GM18517 (cell line): Measurements from ENCODE around the gene HGF.
"Not testable (repeated sequence)": the region's sequence is repeated elsewhere in the genome, so short reads cannot be mapped to it uniquely, and the experiment has no call there.

Source experiments
- ATAC-seq: cut with Tn5 transposase; IDR thresholded peaks from one replicate; pipeline ENCODE4 v1.9.1; 2021; ENCODE audit warnings: mild to moderate bottlenecking, moderate library complexity; ENCODE audit not compliant: unreplicated experiment

Gene HGF

GRCh38 chr7:81769891-81770727 lies at the start of gene HGF:
TSS of gene HGF (minus strand) at chr7:81770047. CDS start at chr7:81769971, 76 bp downstream.
- no peak for ATAC-seq

- ATAC-seq = no peak
These were observed 46.5 kb upstream of the HGF start for GRCh38 chr7:81816312-81816711.

DNA sequence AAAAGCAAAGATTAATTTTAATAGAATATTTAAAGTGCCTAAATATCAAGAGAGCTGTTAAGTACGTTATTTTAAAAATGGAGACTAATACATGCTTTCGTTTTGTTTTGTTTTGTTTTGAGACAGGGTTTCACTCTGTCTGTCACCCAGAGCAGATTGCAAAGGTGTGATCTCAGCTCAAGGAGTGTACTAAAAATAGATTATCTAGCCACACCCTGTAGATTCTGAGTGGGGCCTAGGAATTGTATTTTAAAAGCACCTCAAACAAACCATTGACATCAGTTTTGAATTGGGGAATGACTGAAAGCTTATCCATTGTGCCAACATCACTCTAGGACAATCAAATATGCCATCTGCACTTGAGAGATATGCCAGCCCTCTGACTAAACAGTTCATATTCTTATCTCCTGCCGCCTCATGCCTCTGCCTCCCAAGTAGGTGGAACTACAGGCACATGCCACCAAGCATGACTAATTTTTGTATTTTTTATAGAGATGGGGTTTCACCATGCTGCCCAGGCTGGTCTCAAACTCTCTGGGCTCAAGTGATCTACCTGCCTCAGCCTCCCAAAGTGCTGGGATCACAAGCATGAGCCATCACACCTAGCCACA lies 43.1 kb upstream of the HGF start:
- peak; percentile 93 for ATAC-seq

GRCh38 chr7:81811956-81812865 lies 42.4 kb upstream of the HGF start:
- ATAC-seq = peak; percentile 54

DNA sequence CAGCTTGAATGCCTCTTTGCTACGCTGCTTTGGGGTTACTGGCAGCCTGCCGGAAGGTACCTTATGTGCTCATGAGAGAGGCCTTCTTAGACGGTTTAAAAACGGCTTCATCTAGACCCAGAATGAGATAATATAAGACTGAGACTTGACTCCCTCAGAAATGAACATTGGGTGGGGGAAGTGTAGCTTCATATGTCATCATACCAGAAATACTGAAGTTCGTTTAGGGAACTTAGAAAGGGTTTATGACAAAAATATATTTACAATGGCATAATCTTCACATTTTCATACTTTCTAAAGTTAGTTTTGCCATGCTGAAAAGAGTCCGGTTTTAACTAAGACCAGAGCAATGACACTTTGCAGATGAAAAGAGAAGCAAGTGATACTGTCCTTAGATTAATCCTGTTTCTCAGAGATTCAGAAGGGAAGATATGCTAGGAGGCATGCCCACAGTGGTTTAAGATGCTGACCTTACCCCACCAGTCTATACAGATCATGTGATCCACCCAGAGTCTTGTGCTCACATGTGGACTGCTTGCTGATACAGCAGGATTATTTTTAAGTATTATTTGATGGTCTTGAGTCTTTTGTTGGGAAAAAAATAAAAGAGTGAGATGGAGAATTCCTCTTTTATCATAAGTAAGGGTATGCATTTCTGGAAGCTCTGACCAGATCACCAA lies 40.8 kb upstream of the HGF start:
- ATAC-seq = no peak

GRCh38 chr7:81808310-81808709 lies 38.5 kb upstream of the HGF start:
- not testable (repeated sequence) for ATAC-seq

GRCh38 chr7:81803267-81803666 lies 33.4 kb upstream of the HGF start:
- ATAC-seq = no peak

GRCh38 chr7:81802251-81802650 lies 32.4 kb upstream of the HGF start:
- ATAC-seq = no peak

DNA sequence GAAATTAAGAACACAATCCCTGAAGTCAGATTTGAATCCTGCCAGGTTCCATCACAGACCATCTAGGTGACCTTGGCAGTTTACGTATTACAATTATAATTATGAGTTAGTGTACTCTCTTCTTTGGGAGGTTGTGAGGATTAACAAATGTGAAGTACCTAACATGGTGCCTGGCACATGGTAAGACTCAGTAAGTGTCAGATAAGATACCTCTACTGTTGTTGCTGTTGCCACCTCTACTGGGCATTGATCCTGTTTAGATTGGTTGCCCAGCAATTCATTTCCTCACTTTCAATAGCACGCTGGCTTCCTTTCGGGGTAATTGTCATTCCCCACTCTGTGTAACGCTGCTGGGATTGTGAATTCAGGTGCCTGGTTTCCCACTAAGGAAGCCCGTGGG lies 31.7 kb upstream of the HGF start:
- no peak for ATAC-seq

- no peak for ATAC-seq
These were observed 22.0 kb upstream of the HGF start for GRCh38 chr7:81791568-81792518.

DNA sequence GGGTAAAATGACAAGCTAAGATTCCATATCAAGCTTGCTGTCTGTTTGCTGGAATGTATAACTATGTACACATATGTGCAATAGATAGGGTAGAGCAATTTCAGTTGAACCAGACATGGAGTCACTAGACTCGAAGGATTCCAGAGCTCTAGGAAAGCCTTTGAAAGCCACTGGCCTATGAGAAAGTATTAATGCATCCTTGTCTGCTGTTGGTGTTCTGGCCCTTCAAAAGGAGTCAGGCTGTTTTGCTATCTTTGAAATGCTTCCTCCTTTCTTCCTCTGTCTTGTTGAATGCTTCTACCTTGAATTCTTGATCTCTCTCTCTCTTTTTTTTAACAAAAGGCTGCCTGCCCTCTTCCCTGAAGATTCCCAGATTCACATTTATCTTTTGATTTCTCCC lies 20.8 kb upstream of the HGF start:
- ATAC-seq = no peak

GRCh38 chr7:81790120-81790500 lies 20.3 kb upstream of the HGF start:
- ATAC-seq = no peak

DNA sequence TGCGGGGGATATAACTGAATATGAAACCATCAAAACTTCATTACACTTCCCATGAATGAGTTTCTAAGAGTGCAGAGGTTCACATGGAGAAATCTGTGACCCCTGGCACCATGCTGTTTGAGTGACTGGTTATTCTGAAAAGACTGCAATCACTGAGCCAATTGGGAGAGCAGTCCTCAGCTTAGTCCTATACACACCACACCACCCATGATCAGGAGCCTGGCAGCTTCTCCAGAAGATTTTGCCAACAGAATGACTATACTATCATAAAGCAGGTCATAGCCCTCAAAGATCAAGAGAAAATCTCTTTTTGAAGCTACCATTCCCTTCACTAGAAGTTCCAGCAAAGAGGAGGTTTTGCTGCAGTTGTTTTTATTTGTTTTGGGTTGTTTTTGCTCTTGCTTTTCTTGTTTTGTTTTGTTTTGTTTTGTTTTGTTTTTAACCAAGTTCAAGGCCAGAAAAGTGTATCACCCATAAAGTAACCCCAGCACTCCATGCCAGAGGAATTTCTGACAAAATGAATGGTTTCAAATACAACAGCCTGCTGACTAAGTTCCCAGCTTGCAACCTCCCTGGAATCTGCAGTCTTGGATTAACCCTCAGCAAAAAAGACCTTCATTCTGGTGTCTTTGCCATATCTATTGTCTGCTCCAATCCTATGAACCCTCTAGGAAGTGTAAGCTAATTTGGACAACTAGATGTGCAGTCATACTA lies 19.7 kb upstream of the HGF start:
- no peak for ATAC-seq

- no peak for ATAC-seq
These were observed 18.4 kb upstream of the HGF start for GRCh38 chr7:81788246-81788645.

DNA sequence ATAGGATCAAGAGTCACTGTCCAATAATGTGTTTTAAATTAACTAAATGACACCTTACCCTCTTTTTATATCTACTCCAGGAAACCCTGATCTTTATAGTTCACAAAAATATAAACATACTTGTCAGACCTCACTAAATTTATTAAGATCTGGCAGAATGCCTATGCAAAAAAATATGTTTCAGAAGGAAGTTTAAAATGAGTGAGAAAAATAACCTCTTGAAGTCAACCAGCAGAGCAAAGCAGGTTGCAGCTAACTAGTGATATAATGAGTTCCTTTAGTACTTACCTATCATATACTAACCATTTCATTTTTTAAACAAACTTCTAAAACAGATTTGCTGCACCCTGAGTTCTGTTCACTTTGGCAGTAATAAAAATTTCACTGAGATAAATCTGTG lies 14.0 kb upstream of the HGF start:
- no peak for ATAC-seq

- ATAC-seq = no peak
These were observed 11.3 kb upstream of the HGF start for GRCh38 chr7:81780914-81781693.

- ATAC-seq = no peak
These were observed 9.9 kb upstream of the HGF start for GRCh38 chr7:81779706-81780105.

DNA sequence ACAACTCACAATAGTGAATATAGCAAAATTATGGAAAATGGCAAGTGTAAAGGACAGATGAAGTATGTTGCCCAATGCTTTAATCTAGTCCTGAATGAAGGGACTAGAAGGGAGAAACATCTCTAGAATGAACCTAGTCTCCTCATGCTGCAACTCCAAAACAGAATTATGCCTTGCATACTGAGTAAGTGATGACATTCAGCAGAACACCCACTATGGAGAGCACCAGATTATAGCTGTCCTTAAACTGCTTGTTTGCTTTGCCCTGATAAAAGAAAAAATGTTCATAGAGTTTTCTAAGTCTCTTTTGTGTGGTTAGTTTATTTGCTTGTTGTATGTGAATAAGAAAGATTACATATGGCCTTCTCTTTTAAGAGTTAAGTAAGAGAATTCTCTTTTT lies 7.8 kb upstream of the HGF start:
- no peak for ATAC-seq
